ENCODE measurements around the gene MTHFD1L. TPM values are rescaled to one million over a fixed set of nuclear protein-coding genes. Genes with fewer than 3 reads are reported as not detected.

The MTHFD1L gene
- total and polyA plus RNA-seq, 10 donors = 6.7 to 32.1 (median 13.1) TPM

- Histone ChIP-seq H3K4me1 (no peaks in the 10 kb centered on the region), H3K4me3 (no peak overlapping the region), H3K9me3 (peaks cover 0 to 5% (median 0%) of the 10 kb centered on the region in 8 donors), H3K27me3 (replicated peaks in 1 of 7) (no peaks in the 10 kb centered on the region), H3K27ac (no peak overlapping the region), H3K36me3 (peaks cover 0 to 40% (median 11%) of the 10 kb centered on the region in 6 donors)
- DNase-seq = no peak
- intact Hi-C loops (cut with DNase I; ENCODE audit: low total_unique reads) = no loop called here
- 93 to 98% (median 95%) methylated on average over 7 of the region's 7 CpGs for WGBS, 5 donors
- no peak for TF ChIP-seq POLR2AphosphoS5 (IDR thresholded peaks at IDR 0.05)
- TF ChIP-seq POLR2A (IDR thresholded peaks at IDR 0.05) = no peak
- no peak for TF ChIP-seq CTCF (IDR thresholded peaks at IDR 0.05 in 8 of 11, conservative IDR thresholded peaks at IDR 0.05 in 3 of 11)
Observed at GRCh38 chr6:150915880-150916265, 50.4 kb downstream of the MTHFD1L start.

DNA sequence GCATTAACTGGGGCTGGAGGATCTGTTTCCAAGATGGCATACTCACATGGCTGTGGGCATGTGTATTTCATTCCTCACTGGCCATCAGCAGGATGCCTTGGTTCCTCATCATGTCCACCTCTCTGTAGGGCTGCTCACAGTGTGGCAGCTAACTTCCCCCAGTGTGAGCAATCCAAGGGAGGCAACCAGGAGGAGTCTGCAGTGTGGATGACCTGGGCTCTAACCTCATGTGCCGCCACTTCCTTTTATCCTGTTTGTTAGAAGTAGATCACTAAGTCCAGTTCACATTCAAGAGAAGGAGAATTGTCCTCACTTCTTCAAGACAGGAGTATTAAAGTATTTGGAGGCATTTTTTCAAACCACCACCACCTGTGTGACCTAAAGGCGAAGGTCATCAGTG lies 54.4 kb downstream of the MTHFD1L start:
- Histone ChIP-seq H3K27me3 (replicated peaks in 1 of 7) (no peaks in the 10 kb centered on the region), H3K4me3 (no peak overlapping the region), H3K27ac (no peak overlapping the region), H3K4me1 (peaks cover 0 to under 1% (median 0%) of the 10 kb centered on the region in 6 donors), H3K9me3 (no peaks in the 10 kb centered on the region), H3K36me3 (peaks cover 0 to 48% (median 14%) of the 10 kb centered on the region in 6 donors)
- 94 to 100% (median 95%) methylated on average over 2 of the region's 2 CpGs for WGBS, 5 donors
- no peak for TF ChIP-seq POLR2AphosphoS5 (IDR thresholded peaks at IDR 0.05)
- no peak for TF ChIP-seq CTCF (IDR thresholded peaks at IDR 0.05 in 8 of 11, conservative IDR thresholded peaks at IDR 0.05 in 3 of 11)
- no peak for TF ChIP-seq POLR2A (IDR thresholded peaks at IDR 0.05)
- intact Hi-C loops (cut with DNase I; ENCODE audit: low total_unique reads) = no loop called here
- no peak for DNase-seq

- intact Hi-C loops (cut with DNase I; ENCODE audit: low total_unique reads) = no loop called here
- no peak for TF ChIP-seq CTCF (IDR thresholded peaks at IDR 0.05 in 8 of 11, conservative IDR thresholded peaks at IDR 0.05 in 3 of 11)
- TF ChIP-seq POLR2AphosphoS5 (IDR thresholded peaks at IDR 0.05) = no peak
- Histone ChIP-seq H3K4me1 (peaks cover 0 to 16% (median 0%) of the 10 kb centered on the region in 6 donors), H3K4me3 (no peak overlapping the region), H3K9me3 (no peaks in the 10 kb centered on the region), H3K27ac (no peak overlapping the region), H3K27me3 (replicated peaks in 1 of 7) (no peaks in the 10 kb centered on the region), H3K36me3 (peaks cover 0 to 52% (median 14%) of the 10 kb centered on the region in 6 donors)
- WGBS, 5 donors = 97 to 100% (median 98%) methylated on average over 2 of the region's 2 CpGs
- DNase-seq = no peak
Observed at GRCh38 chr6:150922137-150922536, 56.6 kb downstream of the MTHFD1L start.

DNA sequence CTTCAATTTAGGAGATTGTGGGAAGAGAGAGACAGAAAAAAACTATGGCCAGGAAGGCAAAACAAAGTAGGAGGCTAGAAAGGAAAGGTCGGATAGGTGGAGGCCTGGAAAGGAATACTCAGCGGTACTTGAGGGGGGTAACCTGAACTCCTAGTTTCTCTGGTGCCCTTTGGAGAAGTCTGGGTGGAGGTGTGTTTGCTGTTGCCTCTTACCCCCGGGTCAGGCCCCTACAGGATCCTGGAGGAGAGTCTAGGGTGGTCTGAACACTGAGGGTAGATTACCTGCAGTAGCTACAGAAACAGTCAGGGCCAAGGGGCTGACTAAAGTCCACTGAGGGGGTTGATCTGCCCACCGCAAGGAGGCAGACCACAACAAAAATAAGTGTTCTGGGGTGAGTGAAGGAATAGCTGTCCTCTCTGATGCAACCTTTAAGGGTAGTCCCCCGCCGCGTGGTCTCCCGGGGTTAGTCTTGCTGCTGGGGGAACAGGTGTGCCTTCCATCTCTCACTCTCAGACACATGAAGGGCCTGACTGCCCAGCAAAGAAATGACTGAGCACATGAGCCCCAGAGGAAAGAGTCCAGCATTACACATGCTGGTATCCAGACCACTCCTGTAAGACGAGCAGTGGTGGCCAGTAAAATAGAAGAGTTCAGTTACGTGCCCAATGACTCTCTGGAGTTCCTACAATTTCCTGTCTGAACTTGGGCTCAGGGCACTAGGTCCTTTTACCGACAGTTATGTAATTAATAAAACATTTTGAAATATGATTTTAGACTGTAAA lies 59.5 kb downstream of the MTHFD1L start:
- no peaks in the 10 kb centered on the region for H3K9me3 ChIP-seq
- 69 to 85% (median 75%) methylated on average over 11 of the region's 11 CpGs for WGBS, 5 donors
- peaks cover 0 to 48% (median 5%) of the 10 kb centered on the region in 6 donors for H3K36me3 ChIP-seq
- no peak overlapping the region for H3K4me3 ChIP-seq
- no peak for DNase-seq
- peaks cover 0 to 16% (median 0%) of the 10 kb centered on the region in 6 donors for H3K4me1 ChIP-seq
- no peaks in the 10 kb centered on the region for H3K27me3 ChIP-seq (replicated peaks in 1 of 7)
- intact Hi-C loops (cut with DNase I; ENCODE audit: low total_unique reads) = no loop called here
- peak overlapping the region in 2 of 8 donors; percentile 12 to 26 for H3K27ac ChIP-seq
- TF ChIP-seq POLR2A (IDR thresholded peaks at IDR 0.05) = no peak
- no peak for TF ChIP-seq POLR2AphosphoS5 (IDR thresholded peaks at IDR 0.05)
- no peak for TF ChIP-seq CTCF (IDR thresholded peaks at IDR 0.05 in 8 of 11, conservative IDR thresholded peaks at IDR 0.05 in 3 of 11)
